NCI-H1105 treated with DMSO at 0.1 percent for 48 hours (cell line): ENCODE measurements around the gene SLC29A4.
"Not testable (repeated sequence)": the region's sequence is repeated elsewhere in the genome, so short reads cannot be mapped to it uniquely, and the experiment has no call there.

Experiments used
- DNase-seq: peaks from one replicate; lab custom pipeline; 2025; lab: John Stamatoyannopoulos, UW

SLC29A4 gene

DNA sequence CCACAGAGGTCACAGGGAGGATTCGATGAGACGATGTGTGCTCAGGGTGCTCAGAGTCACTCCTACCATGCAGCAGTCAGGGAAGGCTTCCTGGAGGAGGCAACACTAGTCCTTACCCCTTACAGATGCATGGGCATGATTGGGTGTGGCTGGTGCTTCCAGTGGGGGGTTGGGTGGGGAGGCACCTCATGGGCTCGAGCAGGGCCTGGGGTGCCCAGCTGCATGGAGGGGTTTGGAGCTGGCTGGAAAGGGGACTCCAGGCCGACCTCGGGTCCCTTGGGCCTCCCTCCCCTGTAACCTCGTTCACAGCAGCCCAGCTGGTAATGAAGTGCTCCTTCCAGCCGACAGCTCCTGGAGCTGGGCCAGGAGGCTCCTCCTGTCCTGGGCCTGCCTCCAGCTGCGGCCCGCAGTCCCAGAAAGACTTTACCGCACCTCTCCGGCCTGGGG lies 7.7 kb upstream of the SLC29A4 start:
- DNase-seq, result not testable (repeated sequence)

DNA sequence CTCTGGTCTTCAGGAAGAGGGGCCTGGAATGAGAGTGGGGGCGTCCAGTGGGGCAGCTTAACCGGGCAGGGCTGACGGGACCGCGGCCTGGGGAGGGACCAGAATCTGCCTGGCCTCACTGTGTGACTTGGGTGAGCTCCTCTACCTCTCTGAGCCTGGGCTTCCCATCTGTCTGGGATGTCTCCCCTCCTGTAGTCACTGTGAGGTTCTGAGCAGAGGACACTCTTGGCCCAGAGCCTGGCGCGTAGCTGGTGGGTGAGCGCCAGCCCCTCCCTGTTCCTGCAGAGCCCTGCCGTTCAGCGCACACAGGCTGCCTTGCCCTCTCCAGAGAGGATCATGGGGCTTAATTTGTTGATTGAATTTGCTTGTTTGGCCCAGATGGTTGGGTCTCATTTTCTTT lies 7.2 kb upstream of the SLC29A4 start:
- not testable (repeated sequence) for DNase-seq

DNA sequence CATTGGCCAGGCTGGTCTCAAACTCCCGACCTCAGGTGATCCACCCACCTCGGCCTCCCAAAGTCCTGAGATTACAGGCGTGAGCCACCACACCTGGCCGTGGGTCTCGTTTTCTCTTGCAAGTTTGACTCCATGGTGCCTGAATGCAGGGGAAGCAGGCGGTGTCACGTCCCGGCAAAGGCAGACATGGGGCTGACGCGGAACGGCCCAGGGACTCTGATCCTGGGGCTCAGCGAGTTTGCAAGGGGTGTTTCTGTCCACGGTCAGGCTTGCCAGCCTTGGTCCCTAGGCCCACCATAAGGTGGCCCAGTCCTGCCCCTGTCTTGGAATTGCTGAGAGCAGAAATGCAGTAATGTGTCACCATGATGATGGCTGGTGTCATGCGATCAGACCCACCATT lies 6.6 kb upstream of the SLC29A4 start:
- DNase-seq, result not testable (repeated sequence)

DNA sequence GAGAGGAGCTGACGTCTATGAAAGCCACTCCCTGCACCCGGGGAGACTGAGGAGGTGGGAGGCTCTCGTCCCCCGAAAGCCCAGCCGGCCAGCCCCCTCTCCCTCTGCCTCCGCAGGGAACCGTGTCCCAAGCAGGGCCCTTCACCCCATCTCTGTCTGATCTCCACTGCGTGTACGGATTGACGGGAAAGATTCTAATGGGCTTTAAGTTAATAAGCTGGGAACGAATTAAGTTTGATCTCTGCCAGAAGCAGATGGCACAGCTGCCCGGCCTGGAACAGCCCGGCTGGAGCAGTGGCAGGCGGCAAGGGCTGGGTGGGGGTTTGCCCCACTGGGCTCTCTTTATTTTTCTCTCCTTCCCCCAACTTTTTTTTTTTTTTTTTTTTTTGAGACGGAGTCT lies 6.1 kb upstream of the SLC29A4 start:
- DNase-seq, result no peak

DNA sequence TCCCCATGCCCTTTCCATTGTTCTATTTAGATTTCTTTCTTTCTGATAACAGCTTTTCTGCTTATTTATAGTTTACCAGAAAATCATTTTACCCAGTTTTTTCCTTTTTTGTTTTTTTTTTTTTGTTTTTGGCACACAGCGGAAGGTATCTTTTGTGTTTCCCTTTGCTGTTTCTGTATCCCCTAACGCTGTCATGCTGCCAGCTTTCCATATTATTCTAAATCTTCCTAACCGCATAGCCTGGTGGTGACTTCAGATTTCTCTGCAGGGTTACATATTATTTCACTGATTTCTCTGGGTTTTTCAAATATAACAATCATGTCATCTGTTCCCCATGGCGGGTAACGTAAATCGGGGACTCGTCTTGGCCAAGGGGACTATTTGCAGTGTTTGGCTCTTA lies 4.0 kb upstream of the SLC29A4 start:
- no peak for DNase-seq

DNA sequence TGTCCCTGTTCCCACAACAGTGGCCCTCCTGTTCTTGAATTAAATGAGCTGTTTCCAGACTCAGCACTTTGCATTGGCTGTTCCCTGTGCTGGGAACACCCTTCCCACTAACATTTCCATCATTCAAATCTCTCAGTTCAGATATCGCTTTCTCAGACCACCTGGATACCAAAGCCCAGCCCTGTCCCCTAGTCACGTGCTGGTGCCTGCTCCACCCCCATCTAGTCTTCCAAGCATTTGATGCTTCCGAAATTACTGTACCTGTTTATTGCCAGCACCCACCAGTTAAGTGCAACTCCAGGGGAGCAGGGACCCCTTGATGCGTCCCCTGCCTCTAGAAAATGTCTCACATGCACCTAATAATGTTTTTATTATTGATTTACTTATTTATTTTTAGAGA lies 3.0 kb upstream of the SLC29A4 start:
- DNase-seq, result no peak

DNA sequence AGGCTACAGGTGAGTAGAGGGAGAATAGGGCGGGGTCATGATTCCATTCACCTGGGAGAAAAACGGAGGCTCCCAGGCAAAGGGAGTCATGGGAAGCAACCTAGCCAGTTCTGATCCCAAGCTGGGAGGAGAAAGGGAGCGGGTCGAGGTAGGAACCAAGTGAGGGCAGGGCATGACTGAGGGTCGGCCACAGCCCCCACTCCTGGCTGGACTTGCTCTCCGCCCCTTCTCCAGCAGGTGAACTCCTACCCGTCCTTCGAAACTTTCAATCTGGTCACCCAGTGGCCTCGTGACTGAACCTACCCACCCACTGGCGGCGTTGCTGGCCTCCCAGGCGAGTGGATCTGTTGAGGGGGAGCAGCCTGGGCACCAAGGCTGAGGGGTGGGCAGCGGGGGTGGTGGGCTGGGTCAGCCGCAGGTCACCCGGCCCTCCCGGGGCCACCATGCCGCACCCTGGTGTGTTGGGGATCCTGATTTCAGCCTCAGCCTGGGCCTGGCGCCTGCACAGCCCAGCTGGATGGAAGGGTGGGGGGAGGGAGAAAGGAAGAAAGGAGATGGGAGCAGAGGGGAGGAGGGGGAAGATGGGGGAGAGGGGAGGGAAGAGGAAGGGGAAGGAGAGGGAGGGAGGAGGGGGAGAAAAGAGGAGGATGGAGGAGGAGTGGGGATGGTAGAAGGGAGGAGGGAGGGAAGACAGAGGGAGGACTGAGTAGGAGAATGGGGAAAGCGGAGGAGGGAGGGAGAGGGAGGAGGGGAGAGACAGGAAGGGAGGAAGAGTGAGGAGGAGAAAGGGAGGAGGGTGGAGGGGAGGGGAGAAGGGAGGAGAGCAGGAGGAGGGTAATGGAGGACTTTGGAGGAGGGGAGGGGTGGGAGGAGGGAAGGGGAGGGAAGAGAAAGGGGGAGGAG lies 894 bp upstream of the SLC29A4 start:
- DNase-seq, result not testable (repeated sequence)

DNA sequence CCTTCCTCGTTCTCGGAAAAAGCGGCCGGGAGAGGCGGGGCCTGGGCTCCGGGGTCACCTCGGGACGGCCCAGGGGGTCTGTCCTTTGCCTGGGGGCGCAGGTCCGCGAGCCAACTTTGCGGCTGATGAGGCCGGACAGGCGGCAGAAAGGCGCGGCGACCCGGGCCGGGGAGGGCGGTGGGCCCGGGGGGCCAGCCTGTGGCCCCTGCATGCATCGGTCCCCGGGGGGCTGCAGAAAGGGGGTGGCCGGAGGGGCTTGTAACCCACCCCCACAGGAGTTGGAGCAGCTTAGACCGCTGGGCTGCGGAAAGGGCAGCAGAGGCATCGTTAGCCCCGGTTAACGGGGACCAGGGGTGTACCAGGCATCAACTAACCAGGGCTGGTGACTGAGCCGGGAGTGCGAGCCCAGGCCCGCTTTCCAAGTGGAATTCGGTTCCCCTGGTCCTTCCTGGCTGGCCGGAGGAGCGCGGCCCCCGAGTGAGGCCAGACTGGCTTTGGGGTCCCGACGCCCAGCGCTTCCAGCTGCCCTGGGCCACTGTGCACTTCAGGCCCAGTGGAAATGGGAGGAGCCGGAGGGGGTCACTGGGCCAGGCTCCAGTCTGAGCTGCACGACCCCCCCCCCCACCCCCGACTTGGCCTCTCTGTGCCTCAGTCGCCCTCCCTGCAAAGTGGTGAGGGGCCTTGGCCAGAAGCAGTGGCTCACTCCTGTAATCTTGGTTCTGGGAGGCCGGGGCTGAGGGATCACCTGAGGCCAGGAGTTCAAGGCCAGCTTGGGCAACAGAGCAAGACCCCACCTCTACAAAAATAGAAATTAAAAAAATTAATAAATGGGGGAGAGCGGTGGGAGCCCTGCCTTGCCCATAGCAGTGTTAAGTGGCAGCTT lies 919 bp downstream of the SLC29A4 start:
- DNase-seq, result no peak

DNA sequence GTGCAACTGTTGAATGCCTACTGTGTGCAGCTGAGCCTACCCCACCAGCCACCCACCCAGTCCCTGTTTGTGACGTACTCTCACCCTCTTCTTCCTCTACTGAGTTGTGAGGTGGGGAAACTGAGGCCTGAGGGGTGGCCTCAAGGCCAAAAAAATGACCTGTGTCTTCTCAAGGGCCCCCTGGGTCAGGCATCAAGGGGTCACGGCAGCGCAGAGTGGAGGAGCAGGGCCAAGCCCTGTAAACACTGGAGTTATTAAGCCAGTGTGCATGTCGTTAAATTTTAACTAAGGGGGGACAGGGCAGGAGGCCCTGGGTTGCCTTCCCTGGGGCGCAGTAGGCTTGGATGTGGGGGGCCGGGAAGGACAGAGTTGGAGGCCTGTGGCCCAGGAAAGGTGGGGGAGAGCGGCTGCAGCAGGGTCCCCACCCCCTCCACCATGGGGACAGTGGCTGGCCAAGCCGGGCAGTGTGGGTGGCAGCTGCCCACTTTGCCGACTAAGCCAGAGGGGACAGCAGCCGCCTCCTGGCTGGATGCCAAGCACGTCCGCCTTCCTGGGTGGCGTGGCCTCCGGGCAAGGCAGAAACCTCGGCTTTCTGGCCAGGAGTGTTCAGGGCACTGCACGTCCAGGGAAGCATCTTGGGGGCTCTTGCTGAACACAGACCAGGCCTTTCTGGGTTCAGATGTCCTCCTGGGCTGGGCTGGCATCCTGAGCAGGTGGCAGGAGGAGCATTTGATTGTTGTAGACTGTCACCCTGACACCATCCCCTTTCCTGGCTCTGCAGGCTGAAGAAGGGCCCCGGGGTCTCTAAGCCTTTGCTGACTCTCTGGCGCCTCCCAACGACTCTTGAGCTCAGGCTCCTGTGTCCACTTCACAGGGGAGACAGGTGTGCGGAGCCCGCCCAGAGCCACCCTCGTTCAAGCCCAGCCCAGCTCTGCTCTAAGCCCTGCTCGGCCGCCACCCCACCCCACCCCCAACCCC lies 1.9 kb downstream of the SLC29A4 start:
- peak; percentile 75 for DNase-seq

DNA sequence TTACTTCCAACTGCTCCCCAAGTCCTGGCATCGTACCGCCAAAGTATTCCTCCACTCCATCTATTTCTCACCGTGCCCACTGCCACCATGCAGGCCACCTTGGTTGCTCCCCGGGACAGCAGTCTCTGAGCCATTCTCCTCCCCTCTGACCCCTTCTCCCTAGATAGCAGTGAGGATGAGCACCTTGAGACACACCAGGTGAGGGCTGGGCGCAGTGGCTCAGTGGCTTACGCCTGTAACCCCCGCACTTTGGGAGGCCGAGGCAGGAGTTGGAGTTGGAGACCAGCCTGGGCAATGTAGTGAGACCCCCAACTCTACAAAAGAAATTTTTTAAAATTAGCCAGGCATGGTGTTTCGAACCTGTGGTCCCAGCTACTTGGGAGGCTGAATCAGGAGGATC lies 4.2 kb downstream of the SLC29A4 start:
- DNase-seq, result no peak

DNA sequence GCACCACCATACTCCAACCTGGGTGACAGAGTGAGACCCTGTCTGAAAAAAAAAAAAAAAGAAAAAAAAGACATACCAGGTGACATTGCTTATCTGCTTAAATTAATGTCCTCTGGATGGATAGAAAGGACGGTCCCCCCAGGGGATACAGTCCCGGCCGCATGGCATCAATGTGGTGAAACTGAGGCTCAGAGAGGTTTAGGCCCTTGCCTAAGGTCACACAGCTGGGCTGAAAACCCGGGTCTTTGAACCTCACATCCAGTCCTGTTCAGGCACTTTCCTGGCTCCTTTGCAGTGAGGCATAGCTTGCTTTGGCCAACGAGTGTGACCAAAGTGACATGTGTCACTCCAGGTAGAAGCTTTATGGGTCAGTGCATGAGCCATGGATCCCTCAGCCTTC lies 4.6 kb downstream of the SLC29A4 start:
- not testable (repeated sequence) for DNase-seq

DNA sequence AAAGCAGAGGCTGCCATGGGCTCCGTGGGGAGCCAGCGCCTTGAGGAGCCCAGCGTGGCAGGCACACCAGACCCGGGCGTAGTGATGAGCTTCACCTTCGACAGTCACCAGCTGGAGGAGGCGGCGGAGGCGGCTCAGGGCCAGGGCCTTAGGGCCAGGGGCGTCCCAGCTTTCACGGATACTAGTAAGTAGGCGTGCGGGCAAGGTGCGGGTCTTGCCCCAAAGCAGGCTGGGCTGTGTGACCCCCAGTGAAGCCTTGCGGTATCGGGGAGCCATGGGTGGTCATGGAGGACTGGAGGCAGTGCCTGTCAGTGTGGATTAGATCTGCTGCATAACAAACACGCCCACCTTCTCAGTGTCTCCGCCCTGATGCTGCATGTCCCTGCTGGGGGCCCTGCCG lies 5.1 kb downstream of the SLC29A4 start:
- no peak for DNase-seq

DNA sequence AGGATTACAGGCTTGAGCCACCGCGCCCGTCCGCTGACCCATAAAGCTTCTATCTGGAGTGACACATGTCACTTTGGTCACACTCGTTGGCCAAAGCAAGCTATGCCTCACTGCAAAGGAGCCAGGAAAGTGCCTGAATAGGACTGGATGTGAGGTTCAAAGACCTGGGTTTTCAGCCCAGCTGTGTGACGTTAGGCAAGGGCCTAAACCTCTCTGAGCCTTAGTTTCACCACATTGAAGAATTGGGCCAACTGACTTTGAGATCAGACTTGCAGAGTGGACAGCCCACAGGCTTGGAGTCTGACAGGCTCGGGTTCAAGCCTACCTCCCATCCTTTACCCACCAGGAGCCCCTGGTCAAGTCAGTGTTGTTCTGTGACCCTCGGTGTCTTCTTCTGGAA lies 5.8 kb downstream of the SLC29A4 start:
- not testable (repeated sequence) for DNase-seq

DNA sequence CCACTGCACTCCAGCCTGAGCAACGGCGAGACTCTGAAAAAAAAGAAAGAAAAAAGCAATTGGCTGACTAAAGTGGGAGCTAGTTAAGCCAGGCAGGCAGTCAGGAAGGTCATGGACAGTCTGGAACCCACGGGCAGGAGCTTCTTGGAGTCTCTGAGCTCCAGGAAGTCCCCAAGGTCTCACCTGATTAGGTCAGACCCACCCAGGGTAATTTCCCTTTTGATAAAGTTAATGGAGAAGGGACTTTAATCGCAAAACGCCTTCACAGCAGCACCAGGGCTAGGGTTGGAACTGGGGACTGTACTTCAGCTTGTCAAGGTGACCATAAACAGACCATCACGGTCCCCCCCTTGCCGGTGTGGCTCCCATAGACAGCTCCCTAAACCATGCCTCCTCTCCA lies 6.6 kb downstream of the SLC29A4 start:
- no peak for DNase-seq

DNA sequence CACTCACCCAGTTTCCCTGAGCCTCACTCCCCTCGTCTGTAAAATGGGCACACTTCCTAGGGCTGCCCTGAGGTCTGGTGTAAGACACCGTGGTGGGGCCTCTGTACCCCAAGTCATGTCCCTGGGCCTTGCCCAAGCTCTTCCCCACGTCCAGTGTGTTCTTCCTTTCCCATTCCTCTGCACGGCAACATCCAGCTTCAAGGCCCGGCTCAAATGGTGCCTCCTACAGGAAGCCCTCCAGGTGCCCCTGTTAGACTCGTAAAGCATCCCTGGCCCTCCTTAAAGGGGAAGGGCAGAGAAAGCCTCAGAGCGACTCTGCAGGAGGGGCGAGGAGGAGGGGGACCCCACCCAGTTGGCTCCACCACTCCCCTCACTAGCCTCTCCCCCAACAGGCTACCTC lies 8.6 kb downstream of the SLC29A4 start:
- no peak for DNase-seq

DNA sequence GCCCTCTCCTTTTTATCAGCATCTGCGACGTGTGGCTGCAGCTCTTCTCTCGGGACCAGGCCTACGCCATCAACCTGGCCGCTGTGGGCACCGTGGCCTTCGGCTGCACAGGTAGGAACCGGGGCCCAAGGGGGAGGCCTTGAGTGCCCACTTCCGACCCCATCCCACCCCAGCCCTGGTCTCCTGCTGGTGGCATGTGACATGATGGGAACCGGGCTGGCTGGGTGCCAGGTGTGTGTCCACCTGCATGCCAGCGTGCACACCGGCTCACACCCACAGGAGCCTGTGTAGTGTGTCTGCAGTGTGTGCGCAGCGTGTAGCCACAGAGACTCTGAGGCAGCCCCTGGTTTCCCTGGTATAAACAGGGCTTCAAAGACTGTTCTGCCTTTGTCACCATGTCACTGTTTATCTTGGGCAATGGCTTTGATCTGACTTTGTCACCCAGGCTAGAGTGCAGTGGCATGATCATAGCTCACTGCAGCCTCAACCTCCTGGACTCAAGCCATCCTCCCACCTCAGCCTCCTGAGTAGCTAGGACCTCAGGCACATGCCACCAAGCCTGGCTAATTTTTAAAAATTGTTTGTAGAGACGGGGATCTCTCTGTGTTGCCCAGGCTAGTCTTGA lies 9.1 kb downstream of the SLC29A4 start:
- not testable (repeated sequence) for DNase-seq

DNA sequence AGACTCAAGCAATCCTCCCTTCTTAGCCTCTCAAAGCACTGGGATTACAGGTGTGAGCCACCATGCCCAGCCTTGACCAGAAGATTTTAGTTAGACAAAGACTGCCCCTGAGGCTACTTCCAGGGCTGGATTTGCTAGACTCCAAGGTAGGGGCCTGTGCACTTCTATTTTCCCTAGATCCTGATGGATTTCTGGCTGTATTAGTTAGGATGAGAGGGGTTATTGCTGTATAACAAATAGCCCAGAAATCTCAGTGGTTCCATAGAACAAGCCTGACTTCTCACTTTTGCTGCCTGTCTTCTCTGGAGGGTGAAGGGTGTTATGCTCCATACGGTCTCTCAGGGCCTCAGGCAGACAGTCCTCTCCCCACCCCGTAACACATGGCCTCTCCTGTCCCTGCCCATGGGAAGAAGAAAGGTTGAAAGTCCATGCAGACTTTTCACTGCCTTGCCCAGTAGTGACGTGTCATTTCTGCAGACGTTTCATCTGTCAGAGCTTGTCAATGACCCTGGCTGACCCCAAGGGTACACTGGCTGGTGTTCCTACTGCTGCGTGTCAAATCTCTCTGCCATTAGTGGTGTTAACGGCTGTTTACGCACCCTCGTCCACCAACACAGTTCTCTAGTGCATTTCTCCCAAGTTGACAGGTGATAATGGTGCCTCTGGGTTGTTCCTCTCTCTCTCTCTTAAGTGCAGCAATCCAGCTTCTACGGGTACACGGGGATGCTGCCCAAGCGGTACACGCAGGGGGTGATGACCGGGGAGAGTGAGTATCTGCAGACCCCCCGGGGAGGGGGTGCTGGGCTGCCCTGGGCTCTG lies 11.6 kb downstream of the SLC29A4 start:
- no peak for DNase-seq

DNA sequence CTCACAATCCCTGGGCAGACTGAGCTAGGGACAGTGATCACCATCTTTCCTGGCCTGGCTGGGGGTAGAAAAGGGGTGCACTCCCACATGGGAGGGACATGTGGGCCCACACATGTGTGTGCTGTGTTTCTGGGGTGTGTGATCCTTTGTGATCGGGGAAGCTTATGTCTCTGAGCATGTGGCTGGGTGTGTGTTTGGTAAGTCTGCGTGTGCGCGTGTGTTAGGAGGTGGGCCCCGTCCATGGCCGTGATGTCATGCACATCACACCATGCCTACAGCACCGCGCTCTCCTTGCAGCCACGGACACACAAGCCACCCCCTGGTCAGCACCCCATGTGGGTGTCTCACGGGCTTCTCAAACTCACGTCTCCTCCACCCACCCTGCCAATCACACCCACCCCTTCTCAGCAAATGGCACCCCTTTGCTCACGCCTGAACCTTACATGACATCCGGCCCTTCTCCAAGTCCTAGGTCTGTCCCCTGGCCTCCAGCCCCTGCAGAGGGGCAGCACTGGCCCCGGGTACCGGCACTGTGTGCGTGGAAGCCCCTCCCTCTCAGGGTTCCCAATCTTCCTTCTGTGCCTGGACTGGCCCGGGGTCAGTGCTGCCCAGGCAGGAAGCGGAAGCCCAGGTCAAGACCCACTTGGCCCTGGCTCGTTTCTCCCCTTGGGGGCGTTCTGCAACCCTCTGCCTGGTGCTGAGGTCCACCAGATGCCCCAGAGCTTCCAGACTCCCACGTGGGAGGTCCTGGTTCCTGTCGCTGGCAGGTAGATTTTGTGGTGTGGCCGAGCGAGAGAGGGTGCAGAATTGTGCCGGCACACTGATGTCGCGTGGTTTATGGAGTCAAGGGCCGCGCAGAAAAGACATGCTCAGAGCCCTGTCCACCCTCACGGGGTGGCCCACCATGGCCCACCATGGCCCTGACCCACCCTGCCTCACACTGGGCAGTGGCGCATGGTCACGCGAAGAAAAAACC lies 12.6 kb downstream of the SLC29A4 start:
- DNase-seq, result no peak

DNA sequence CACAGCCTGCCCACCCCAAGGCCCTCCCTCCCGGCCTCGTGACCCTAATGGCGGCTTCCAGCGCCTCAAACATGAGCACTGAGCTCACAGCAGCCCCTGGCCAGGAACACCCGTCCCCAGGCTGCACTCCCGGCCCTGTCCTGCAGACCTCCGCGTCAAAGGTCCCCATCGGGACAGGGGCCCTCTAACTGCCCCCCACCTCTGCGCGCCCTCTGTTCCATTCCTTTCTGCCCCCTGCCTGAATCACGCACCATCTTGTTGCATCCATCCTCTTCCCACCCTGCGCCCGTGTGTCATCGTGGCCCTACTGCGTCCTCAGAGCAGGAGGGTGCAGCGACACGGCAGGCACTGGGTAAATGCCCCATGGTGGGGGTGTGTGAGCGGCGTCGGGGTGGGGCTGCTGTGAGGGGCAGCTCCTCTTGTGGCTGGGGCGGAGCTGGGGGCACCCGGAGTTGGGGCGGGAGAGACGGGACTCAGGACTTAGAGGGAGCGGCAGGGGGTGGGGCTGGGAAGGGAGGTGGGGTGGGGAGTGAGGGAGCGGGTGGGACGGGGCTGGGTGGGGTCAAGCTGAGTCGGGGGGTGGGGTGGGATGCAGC lies 13.4 kb downstream of the SLC29A4 start:
- DNase-seq, result no peak
